NCI-H82 treated with DMSO at 0.1 percent for 48 hours (cell line): ENCODE data around the gene SERPINH1.
A peak's percentile ranks its signal among the peaks of the same experiment; 100 is the strongest.

ENCODE experiments used
- DNase-seq: peaks from one replicate; lab custom pipeline; 2025; ENCODE audit not compliant: unreplicated experiment; lab: John Stamatoyannopoulos, UW

The SERPINH1 gene

GRCh38 chr11:75532200-75533048, 29.6 kb upstream of the SERPINH1 start:
- DNase-seq: peak; percentile 31

GRCh38 chr11:75533896-75534258, 28.2 kb upstream of the SERPINH1 start:
- DNase-seq: no peak

DNA sequence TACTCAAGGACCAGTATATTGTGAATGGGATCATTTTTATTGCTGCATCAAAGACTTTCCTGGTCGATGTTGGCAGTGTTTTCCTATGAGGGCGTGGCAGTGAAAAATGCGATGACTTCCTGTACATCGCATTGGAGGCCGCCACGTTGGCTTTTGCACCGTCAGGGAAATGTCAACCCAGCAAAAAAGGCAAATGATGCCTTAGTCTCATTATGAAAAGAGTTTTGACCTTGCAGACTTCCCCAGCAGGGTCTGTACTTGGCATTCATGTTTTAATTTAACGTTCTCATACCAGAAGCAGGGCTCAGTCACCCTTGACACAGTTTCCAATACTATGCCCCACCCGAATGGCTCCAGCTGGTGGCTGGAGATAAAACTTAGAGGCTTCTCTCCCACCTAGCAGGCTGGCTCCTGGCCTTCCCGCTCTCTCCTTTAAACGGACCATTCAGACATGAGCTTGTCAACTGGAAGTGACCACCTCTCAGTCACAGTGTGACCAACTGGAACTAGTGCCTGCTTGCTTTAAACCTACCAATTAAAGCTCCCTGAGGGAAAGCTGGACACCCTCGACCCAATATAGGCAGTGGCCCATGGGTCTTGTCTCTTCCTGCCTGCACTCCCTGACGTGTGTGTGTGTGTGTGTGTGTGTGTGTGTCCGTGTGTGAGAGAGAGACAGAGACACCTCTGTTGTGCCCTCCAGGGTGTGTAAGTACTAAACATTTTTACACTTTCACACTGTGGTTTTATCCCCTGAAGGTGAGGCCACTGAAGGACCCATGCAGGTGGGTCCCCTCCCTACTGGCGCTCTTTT, 27.6 kb upstream of the SERPINH1 start:
- no peak for DNase-seq

GRCh38 chr11:75535071-75535470, 27.0 kb upstream of the SERPINH1 start:
- no peak for DNase-seq

GRCh38 chr11:75536786-75537641, 25.0 kb upstream of the SERPINH1 start:
- no peak for DNase-seq

DNA sequence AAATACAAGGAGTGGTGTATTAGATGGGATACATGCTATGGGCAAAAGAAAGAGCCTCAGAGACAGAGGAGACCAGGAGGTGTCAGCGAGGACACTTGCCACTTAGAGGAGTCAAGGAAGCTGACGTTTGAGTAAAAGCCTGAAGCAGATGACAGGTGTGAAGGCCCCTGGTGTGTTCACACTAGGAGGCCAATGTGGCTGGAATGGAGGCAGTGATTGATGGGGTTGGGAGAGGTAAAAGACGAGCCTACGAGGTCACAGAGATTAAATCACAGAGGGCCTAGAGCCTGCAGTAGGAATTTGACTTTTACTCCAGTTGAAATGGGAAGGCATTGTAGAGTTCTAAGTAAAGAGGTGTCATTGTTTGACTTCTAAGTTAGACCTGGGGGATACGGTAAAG, 24.3 kb upstream of the SERPINH1 start:
- DNase-seq: no peak

DNA sequence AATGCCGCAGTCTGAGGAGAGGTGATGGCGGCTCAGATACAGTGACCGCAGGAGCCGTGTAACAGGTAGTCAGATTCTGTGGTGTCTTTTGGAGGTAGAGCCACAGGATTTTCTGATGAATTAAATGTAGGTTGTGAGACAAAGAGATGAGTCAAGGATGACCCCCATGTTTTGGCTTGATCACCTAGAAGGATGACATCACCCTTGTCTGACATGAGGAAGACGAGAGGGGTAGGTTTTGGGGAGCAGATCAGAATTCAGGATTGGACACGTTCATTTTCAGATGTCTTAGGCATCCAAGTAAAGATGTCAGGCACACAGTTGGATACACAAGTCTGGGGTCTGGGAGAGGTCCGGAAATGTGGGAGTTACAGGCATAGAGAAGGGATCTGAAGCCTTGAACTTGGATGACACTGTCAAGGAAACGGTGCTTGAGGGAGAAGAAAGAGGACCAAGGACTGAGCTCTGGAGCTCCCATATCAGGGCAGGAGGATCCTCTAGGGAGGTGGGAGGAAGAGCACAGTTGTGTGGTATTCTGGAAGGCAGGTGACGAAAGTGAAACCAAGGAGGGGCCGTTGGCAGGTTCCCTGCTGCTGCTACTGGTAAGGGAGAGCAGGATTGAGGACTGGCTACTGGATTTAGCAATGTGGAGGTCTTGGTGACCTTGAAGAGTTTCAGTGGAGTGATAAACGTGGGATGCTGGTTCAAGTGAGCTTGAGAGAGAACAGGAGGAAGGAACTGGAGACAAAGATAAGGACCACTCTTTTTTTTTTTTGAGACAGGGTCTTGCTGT, 23.7 kb upstream of the SERPINH1 start:
- DNase-seq: no peak

DNA sequence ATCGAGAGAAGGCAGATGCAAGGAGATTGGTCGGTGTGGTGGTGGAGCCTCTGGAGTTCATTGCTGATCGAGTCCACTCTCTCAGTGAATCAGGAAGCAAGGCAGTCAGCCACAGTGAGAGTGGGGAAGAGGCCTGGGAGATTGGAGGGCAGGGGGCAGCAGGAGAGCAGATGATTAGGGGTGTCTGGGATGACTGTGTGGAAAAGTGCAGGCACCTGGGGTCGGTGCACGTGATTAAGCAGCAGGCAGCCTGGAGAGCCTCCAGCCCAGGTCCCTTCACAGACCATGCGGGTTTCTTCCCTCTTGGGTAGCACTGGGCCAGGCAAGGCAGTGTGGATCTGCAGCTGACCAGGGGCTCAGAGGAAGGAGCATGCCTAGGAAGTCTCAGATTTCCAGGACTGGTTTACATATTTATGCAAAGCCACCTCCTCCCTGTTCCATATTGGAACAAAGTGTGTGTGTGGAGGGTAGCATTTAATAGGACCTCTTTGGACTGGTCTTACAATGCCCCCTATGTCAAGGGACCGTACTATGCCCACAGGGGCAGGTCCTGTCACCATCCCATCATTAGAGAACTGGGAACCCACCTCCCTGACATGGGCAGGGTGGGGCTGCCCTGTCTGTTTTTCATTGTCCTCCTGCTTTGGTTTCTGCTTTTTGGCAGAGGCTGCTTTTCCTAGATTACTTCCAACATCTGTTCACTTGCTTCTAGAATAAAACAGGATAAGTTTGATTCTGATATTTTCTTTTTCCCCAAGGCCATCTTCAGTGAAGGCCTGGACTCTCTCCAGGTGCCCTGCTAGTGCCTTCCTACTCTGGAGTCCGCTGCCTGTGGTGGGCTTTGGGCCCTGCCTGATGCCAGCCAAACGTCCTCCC, 22.4 kb upstream of the SERPINH1 start:
- DNase-seq: no peak

- DNase-seq: no peak
These were observed 20.6 kb upstream of the SERPINH1 start for GRCh38 chr11:75541193-75542087.

- no peak for DNase-seq
These were observed 20.0 kb upstream of the SERPINH1 start for GRCh38 chr11:75542088-75542438.

DNA sequence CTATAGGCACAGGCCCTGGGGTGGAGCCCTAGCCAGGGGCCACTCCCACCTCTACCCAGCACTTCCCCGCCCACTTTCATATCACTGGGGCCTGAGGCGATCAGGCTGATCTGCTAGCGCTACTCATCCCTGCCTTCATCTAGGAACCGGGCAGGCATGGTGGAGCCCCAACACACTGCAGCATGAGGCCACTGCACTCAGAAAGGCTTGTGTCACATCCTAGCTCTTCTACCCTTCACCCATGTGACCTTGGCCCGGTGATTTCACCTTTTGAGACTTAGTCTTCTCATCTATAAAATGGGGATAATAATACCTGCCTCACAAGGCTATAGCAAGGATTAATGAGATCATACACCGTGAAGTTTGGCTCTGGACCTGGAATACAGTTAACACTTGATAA, 18.2 kb upstream of the SERPINH1 start:
- no peak for DNase-seq

GRCh38 chr11:75547177-75547576, 14.9 kb upstream of the SERPINH1 start:
- DNase-seq: no peak

DNA sequence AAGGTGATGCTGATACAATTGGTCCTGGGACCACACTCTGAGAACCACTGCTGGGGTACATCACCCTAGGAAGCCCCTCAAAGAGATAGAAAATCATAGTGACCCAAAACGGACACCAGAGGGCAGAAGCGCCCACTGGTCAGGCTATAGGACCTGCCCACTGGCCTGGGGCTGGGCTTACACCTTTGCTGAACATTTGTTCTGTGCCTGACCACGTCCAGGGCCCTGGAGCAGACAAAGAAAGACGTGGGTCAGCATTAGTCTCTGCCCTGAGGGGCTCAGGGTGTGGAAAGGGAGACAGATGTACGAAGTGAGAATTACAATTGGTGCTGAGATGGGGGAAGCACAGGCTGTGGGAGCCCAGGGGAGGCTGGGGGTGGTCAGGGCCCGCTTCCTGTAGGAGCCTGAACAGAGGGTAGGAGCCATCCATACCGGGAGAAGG, 14.4 kb upstream of the SERPINH1 start:
- no peak for DNase-seq

DNA sequence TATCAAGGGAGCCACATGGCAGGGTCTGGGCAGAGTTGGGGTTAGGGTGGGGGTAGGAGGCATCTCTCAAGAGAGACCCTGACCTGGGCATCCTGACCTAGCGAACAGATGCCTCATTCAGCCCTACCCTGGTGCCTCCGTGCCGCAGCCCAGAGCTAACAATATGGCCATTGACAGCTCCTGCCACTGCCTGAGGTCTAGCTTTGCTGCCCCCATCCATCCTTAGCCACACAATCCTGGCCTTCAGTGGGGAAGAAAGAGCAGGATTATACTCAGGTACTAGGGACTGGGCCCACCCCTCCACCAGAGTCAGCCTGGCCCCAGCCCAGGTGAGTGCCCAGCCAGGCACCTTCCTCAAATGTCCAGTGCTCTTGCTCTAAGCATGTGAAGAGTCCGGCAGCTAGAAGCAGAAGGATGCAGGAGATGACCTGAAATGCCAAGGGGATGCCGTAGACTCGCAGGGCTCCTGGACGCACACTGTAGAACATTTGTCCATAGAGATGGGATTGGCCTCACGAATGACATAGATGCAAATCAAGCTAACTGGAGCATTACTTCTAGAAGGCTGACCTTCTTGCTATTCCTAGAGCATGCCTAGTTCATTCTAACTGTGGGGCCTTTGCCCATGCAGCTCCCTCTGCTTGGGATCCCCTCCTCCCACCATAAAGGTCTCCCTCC, 13.3 kb upstream of the SERPINH1 start:
- DNase-seq: no peak

DNA sequence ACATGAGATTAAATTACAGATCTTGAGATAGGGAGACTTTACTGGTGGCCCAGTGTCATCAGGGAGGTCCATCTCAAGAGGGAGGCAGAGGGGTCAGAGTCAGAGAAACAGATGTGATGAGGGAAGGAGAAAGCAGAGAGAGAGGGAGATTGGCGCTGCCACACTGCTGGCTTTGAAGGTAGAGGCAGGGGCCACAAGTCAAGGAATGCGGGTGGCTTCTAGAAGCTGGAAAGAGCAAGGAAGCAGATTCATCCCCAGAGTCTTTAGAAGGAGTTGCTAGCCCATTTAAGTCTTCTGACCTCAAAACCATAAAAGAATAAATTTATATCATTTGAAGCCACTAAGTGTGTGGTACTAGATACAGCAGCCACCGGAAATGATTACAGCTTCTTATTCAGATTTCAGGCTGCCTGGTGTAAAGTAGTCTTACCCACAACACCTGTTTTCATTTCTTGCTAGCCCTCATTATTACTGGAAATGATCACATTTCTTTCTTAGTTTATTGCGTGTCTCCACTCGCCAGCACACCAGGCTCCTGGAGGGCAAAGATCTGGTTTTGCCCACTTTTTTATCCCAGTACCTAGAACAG, 12.6 kb upstream of the SERPINH1 start:
- no peak for DNase-seq

- no peak for DNase-seq
These were observed 8.9 kb upstream of the SERPINH1 start for GRCh38 chr11:75553182-75553581.

DNA sequence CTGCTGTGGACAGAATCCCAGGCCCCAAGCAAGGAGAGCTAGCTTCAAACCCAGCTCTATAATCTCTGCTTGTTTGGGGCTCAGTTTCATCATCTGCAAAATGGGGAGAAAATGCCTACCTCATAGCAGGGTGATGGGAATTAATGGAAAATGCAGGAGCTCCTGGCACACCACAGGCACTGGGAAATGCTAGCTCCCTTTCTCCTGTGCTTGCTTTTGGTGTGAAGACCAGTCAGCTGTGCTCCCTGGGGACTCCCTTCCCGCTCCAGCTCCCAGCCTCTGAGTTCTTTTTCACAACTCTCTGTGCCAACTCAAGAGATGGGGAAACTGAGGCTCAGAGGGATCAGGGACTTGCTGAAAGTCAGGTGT, 8.2 kb upstream of the SERPINH1 start:
- no peak for DNase-seq
